Measurements from ENCODE around the gene SH3GL1.

Gene SH3GL1, protein sequence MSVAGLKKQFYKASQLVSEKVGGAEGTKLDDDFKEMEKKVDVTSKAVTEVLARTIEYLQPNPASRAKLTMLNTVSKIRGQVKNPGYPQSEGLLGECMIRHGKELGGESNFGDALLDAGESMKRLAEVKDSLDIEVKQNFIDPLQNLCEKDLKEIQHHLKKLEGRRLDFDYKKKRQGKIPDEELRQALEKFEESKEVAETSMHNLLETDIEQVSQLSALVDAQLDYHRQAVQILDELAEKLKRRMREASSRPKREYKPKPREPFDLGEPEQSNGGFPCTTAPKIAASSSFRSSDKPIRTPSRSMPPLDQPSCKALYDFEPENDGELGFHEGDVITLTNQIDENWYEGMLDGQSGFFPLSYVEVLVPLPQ

DNA sequence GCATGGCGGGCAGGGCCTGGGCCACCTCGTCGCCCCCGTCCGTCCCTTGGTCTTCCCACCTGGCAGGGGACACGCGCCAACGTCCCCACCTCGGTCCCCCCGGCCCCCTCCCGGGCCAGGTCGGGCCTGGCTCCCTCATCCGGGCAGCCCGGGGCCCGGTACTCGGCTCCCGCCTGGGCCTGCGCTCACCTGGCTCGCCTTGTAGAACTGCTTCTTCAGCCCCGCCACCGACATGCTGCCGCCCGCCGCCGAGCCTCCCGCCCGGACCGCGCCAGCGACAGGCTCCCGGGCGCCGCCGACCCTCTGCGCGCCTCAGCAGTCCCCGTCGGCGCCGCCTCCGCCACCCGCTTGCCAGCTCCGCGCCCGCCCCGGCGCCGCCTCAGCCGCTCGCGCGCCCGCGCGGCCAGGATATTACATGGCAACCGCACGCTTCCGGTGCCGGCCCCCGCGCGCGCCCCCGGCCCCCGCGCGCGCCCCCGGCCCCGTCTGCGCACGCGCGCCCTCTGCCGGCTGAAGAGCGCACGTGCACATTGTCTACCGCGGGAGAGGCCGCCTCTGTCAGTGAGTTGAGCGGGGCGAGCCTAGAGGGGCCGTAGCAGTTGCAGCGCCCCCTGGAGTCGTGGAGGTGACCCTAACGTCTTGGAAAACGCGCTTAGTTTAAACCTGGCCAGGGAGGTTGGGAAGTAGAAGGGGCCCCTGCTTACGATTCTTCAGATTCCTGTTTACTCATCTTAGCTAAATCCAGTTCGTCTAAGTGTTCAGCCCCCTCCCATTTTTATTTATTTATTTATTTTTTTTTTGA lies at the start of gene SH3GL1:
Gene SH3GL1 (minus strand): TSS at position 413 of the 802 bp plus-strand sequence. CDS start 179 bp downstream, at position 234.
- TF ChIP-seq, protein P1, sequence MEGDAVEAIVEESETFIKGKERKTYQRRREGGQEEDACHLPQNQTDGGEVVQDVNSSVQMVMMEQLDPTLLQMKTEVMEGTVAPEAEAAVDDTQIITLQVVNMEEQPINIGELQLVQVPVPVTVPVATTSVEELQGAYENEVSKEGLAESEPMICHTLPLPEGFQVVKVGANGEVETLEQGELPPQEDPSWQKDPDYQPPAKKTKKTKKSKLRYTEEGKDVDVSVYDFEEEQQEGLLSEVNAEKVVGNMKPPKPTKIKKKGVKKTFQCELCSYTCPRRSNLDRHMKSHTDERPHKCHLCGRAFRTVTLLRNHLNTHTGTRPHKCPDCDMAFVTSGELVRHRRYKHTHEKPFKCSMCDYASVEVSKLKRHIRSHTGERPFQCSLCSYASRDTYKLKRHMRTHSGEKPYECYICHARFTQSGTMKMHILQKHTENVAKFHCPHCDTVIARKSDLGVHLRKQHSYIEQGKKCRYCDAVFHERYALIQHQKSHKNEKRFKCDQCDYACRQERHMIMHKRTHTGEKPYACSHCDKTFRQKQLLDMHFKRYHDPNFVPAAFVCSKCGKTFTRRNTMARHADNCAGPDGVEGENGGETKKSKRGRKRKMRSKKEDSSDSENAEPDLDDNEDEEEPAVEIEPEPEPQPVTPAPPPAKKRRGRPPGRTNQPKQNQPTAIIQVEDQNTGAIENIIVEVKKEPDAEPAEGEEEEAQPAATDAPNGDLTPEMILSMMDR (IDR thresholded peaks at IDR 0.05; ENCODE audit: low read depth, low read length) = peak; percentile 95
- H3K4me3 ChIP-seq (replicated peaks in 1 of 2; ENCODE audit: low read depth in 2 of 2, low read length in 2 of 2) = peak within 1 kb of the TSS; percentile 86 to 94
- DNase-seq (ENCODE audit: low read depth in 2 of 2) = peak; percentile 95 to 96

DNA sequence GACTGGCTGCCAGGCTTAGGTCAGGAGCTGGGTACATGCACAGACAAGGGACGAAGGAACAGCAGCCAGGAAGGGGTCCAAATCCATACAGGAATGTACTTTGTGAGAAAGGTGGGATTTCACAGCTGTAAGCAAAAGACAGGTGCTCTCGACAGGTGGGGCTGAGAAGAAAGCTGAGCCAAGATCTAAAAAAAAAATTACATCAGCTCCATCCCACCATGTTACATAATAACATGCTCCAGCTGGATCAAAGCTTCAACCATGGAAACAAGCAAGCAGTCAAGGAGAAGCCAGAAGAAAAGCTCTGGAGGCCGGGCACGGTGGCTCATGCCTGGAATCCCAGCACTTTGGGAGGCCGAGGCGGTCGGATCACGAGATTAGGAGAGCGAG lies 49.3 kb upstream of the SH3GL1 start:
- TF ChIP-seq, protein P1 (IDR thresholded peaks at IDR 0.05; ENCODE audit: low read depth, low read length) = no peak
- no peak overlapping the region for H3K4me3 ChIP-seq (replicated peaks in 1 of 2; ENCODE audit: low read depth in 2 of 2, low read length in 2 of 2)
- DNase-seq (ENCODE audit: low read depth in 2 of 2) = no peak

DNA sequence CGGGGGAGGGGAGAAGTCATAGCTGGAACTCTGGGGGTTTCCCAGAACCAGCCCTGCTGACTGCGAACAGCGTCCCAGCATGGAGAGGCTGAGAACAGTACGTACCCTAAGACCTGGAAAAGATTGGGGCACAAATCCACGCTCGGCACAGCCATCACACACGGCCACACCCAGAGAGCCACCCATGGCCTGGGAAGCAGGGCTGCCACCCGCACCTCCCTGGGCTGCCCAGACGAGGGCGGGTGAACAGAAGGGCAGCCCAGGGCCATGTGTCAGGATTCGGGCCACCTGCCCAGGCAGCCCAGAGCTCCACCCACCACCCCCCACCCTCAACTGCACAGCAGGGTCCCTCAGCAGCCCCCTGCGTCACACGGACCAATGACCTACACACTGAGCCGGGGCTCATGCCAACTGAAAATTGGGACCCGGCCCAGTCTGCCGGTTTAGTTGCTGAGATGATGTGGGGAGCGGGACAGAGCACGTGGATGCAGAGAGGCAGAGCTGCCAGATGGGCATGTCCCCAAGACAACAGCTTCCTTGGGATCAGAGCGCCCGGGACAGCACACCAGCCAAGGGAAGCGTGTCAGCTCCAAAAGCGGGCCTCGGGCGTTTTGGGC lies 48.8 kb upstream of the SH3GL1 start:
- TF ChIP-seq, protein P1 (IDR thresholded peaks at IDR 0.05; ENCODE audit: low read depth, low read length) = no peak
- H3K4me3 ChIP-seq (replicated peaks in 1 of 2; ENCODE audit: low read depth in 2 of 2, low read length in 2 of 2) = no peak overlapping the region
- DNase-seq (ENCODE audit: low read depth in 2 of 2) = no peak

DNA sequence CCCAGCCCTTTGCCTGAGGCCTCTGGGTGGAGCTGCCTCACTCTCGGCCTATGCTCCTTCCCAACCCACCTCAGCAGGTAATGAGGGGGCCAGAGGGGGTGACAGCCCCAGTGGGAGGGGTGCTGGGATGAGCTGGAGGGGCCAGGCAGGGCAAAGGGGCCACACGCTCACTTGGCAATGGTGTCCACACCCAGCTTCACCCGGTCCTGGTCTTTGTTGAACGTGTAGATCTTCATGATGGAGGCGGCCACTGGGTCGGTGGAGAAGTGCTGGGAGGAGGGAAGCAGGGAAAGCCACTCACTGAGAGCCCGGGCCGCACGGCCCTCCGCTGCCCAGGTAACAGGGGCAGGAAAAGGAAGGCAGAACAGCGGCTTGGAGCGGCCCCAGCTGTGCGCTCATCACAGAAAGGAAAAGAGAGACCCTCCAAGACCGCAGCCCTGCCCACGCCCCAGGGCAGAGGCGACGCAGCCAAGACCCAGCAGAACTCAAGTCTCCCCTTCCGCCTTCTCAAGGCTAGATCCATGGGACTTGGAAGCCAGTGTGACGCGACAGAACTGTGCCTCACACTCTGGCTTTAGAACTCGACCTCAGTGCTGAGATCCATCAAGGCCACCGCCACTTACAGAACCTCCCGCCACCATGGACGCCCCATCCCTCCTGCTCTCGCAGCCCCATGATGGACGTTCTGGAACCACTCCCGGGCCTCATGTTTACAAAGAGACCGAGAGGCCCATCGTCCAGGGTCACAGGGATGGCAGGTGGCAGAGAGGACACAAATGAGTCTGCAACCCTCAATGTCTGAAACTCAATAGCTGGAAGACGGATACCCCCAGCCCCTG lies 48.0 kb upstream of the SH3GL1 start:
- TF ChIP-seq, protein P1 (IDR thresholded peaks at IDR 0.05; ENCODE audit: low read depth, low read length) = no peak
- DNase-seq (ENCODE audit: low read depth in 2 of 2) = no peak
- H3K4me3 ChIP-seq (replicated peaks in 1 of 2; ENCODE audit: low read depth in 2 of 2, low read length in 2 of 2) = no peak overlapping the region

DNA sequence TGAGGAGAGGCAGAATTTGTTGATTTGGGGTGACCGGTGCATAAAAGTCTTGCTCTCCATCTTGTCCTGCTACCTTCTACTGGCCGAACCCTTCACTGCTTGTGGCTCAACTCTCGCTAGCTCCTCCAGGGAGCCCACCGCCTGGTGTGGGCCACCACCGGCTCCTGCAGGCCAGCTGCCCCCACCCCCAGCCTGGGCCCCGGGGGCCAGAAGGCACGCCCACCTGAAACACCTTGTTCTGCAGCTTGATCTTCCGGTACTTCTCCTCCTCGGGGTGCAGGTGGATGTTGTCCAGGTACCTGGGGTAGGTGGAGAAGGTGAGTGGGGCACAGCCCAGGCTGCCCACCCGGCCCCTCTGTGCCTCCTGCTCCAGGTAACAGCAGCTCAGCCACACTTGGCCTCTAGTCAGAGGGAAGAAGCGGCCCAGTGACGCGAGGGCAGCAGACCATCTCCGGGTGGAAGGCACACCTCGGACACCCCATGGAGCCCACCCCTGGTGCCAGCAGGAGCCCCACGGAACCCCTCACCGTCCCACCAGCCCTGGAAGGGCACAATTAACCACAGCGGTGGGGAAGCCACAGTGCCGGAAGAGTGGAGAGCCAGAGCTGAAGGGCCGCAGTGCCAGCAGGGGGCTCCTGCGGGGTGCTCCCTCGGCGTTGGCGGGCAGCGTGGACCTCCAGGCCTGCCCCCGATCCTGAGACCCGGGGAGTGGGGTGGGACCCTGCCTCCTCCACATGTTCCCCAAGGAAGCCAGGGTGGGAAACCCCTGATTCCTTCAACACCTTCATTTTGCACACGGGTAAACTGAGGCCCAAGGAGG lies 47.2 kb upstream of the SH3GL1 start:
- TF ChIP-seq, protein P1 (IDR thresholded peaks at IDR 0.05; ENCODE audit: low read depth, low read length) = no peak
- no peak overlapping the region for H3K4me3 ChIP-seq (replicated peaks in 1 of 2; ENCODE audit: low read depth in 2 of 2, low read length in 2 of 2)
- DNase-seq (ENCODE audit: low read depth in 2 of 2) = no peak

All from cardiac fibroblast (primary cell).